ENCODE results near the gene CSK. TPM values are rescaled to one million over a fixed set of nuclear protein-coding genes. Genes with fewer than 3 reads are reported as not detected.
"Not testable (repeated sequence)": the region's sequence is repeated elsewhere in the genome, so short reads cannot be mapped to it uniquely, and the experiment has no call there.

The CSK gene
- polyA plus RNA-seq, 4 donors = 34.6 to 52.8 (median 43.5) TPM

GRCh38 chr15:74786081-74786480, 4.2 kb downstream of the CSK start:
- not testable (repeated sequence) for DNase-seq (ENCODE audit: low read depth in 4 of 4, low spot score in 3 of 4)

GRCh38 chr15:74786551-74787165, 4.8 kb downstream of the CSK start:
- DNase-seq (ENCODE audit: low read depth in 4 of 4, low spot score in 3 of 4) = no peak

DNA sequence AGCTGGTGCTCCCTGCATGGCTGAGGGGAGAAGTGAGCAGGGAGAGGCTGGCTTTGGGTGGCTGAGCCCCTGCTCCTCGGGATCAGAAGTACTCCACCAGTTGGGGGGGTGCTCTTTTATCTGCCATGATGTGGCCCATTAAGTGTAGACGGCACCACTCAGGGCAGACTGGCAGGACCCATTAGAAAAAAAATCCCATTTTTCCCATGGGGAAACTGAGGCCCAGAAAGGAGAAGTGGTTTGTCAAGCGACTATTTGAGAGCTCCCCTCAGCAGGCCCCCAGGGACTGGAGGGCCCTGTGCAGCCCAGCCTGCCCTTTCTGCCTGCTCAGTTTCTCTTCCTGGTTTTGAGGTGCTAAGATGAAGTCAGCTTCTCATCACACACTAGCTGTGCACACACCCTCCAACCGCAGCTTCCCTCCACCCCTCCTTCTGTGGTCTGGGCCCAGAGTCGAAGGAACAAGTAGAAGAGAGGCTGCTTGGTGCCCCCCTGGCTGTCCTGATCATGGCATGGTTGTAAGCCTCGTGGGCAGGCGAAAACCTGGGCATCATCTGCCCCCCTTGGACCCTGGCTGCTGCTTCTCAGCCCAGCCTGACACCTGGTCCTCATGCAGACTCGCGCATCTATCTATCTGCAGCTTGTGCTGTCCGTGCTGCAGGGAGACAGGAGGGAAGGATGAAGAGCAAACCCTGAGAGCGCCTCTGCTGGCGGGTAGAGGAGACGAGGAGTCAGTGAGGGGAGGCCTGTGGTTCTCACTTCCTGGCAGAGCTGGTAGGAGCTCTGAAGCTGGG, 5.6 kb downstream of the CSK start:
- no peak for DNase-seq (ENCODE audit: low read depth in 4 of 4, low spot score in 3 of 4)

DNA sequence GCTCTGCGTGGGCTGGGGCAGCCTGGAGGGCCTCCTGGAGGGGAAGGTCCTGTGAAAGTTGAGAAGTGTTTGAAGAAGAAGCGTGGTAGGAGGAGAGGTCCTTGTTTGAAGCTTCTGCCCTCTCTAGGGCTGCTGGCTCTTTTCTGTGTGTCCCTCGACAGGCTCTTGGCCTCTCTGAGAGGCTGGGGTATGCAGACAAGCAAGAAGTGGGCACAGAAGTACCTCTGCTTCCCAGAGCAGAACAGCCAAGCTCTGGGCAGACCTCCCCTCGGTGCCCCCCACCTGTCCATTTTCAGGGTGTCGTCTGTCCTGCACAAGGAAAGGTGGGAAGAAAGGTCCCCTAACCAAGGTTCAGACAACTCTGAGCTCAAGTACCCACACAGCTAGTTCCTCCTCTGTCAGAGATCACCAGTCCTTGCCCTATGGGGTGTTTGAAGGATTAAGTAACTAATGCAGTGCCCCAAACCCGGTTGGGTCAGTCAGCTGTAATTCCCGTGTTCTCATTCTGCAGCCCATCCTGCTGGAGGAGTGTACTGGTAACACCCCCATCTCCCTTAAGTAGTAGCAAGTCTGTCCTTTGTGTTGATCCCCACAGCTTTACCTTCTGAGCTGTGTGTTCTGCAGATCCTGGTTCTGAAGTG, 6.3 kb downstream of the CSK start:
- DNase-seq (ENCODE audit: low read depth in 4 of 4, low spot score in 3 of 4) = no peak

DNA sequence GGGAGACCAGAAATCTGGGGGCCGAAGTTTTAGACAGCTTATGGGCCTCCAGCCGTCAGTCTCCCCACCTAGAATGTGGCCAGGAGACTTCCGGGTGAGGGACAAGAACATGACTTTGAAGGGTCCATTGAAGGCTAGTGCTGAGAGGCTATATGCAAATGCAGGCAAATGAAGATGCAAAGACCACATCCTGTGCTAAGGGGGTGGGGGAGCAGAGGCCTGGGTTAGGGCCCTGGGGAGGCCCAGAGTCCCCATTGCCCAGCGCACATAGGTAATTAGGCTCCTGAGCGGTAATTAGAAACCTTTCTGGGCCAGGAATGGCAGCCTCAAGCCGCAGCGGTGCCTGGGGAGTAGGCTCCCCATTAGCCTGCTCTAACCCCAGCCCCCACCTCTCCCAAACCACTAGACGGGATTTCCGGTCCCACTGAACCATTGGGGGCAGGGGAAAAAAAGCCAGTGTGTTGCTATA, 6.8 kb downstream of the CSK start:
- DNase-seq (ENCODE audit: low read depth in 4 of 4, low spot score in 3 of 4) = no peak

- DNase-seq (ENCODE audit: low read depth in 4 of 4, low spot score in 3 of 4) = no peak
Observed at GRCh38 chr15:74789171-74789631, 7.3 kb downstream of the CSK start.

DNA sequence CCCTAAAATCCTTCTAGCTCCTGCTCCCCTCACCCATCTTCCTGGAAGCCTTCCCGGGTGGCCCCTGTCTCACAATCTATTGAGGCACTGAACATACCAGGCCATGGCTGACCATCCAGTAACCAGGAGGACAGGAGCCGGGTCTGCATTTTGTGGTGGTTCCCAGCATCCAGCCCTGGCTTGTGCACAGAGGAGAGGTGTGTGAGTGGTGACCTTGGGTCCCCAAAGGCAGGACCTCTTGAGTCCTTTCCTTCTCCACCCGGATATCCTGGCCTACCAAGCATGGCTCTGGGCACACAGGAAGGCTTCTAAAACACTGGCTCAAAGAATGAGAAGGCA, 7.8 kb downstream of the CSK start:
- DNase-seq (ENCODE audit: low read depth in 4 of 4, low spot score in 3 of 4) = no peak

GRCh38 chr15:74790080-74790916, 8.4 kb downstream of the CSK start:
- DNase-seq (ENCODE audit: low read depth in 4 of 4, low spot score in 3 of 4) = no peak

GRCh38 chr15:74791007-74791406, 9.1 kb downstream of the CSK start:
- no peak for DNase-seq (ENCODE audit: low read depth in 4 of 4, low spot score in 3 of 4)

GRCh38 chr15:74791667-74792066, 9.8 kb downstream of the CSK start:
- no peak for DNase-seq (ENCODE audit: low read depth in 4 of 4, low spot score in 3 of 4)

GRCh38 chr15:74792227-74793016, 10.5 kb downstream of the CSK start:
- DNase-seq (ENCODE audit: low read depth in 4 of 4, low spot score in 3 of 4) = no peak

DNA sequence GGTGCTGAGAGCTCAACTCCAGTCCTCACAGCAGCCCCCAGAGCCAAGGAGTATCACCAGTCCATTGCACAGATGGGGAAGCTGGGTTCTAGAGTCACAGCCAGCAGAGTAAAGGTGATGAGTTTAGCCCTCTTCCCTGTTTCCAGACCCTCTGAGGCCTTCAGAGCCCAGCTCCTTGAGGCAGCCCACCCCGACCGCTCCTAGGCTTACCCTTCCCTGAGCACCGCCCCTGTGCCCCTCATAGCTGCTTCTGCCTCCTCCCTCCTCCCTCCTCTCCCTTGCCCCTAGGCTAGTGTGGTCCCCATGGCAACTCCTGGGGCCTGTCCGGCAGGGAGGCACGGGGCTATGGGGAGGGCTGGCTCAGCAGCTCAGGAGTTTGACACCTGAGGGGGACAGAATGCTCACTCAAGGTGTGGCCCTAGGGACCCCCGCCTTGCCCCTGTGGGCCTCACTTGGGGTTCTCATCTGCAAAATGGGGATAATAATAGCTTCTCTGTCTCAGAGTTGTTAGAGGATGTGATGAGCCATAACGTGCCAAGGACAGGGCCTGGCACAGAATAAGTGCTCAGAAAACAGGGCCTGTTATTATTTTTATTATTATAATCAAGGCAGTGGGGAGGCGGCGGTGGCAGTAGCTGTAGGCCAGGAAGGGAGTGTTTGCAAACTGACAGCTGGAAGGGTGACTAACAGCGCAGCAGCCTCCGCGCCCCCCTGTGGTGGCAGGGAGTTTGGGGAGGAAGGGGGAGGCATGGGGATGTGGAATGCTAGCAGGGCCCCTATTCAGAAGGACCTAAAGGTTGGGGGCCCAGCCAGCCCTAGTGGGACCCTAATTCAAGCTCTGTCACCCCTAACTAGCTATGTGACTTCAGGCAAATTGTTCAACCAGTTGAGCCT, 11.5 kb downstream of the CSK start:
- DNase-seq (ENCODE audit: low read depth in 4 of 4, low spot score in 3 of 4) = no peak

- DNase-seq (ENCODE audit: low read depth in 4 of 4, low spot score in 3 of 4) = no peak
Observed at GRCh38 chr15:74794248-74794969, 12.5 kb downstream of the CSK start.

GRCh38 chr15:74794970-74795349, 13.1 kb downstream of the CSK start:
- no peak for DNase-seq (ENCODE audit: low read depth in 4 of 4, low spot score in 3 of 4)

GRCh38 chr15:74795966-74796625, 14.2 kb downstream of the CSK start:
- no peak for DNase-seq (ENCODE audit: low read depth in 4 of 4, low spot score in 3 of 4)

DNA sequence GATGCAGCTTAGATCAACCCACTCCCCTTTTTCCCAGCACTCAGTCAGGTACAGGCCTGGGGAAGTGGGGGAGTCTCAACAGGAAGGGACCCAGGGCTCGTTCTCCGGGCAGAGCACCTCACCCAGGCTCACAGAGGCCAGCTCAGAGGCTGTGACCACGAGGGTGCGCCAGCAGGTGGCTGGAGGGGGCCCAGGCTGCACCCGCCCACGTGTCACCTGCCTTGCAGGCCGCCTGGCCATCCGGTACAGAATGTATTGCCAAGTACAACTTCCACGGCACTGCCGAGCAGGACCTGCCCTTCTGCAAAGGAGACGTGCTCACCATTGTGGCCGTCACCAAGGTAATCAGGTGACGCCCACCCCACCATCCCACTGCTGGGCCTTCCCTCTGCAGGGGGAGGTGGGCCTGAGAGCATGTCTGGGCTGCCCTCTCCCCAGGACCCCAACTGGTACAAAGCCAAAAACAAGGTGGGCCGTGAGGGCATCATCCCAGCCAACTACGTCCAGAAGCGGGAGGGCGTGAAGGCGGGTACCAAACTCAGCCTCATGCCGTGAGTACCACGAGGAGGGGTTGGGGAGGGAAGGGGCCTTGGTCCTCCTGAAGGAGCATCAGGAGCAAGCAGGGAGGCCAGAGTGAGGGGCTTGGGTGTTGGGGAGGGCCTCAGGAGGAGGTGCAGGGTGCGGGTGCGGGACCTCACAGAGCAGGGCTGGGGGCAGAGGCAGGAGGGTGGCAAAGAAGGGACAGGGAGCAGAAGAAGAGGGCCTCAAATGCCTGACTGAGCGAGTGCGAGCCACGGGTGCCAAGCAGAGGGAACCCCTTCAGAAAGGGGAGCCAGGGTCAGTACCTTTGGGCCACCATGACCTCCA, 16.7 kb downstream of the CSK start:
- no peak for DNase-seq (ENCODE audit: low read depth in 4 of 4, low spot score in 3 of 4)

GRCh38 chr15:74799255-74799855, 17.5 kb downstream of the CSK start:
- no peak for DNase-seq (ENCODE audit: low read depth in 4 of 4, low spot score in 3 of 4)

Measured in left renal pelvis (tissue), 4 donors.